ENCODE measurements around the gene KLHL29.

Gene KLHL29

DNA sequence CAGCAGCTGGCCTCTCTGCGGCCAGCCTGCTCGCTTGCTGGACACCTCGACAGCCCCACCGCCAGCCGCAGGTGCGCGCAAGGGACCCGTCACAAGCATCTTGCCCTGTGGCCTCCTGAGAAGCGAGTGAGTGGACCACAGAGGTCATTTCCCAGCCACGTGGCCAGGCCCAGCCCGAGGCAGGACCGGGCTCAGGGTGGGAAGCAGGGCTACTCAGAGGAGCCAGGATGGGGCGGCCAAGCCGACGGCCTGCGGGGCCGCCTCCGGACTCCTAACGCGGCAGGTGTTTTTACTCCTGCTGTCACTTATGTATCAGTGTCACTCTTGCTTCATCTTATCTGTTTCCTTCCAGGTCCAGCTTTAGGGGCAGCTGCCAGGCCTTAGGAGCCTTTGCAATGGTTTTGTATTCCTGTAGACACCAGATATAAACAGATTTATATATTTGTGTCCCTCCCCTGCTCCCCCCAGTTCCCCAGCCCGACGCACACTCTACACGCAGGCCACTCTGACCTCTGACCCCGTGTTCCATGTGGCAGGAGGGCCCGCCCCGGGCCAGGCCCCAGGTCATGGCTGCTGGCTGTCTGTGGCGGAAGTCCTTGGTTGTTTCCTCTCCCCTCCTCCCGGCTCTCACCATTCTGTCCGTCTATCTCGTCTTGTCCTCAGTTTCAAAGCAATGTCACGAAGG is 305.6 kb downstream of the KLHL29 start:
- no peak for DNase-seq

DNA sequence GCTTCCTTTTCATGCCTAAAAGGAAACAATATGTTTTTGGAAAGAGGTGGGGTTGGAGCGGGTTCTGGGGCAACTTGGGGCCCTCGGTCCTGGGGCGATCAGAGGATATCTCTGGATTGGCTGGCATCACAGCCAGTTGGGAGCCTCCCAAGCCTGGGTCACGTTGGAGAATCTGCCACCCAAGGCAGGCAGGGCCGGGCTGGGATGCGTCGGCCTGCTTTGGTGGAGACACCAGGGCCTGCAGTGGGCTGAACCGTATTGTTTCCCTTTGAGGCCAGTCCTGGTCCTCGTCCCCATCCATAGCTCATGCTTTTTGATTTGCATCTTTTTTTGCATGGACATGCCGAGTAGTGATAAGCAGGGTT is 306.1 kb downstream of the KLHL29 start:
- no peak for DNase-seq

DNA sequence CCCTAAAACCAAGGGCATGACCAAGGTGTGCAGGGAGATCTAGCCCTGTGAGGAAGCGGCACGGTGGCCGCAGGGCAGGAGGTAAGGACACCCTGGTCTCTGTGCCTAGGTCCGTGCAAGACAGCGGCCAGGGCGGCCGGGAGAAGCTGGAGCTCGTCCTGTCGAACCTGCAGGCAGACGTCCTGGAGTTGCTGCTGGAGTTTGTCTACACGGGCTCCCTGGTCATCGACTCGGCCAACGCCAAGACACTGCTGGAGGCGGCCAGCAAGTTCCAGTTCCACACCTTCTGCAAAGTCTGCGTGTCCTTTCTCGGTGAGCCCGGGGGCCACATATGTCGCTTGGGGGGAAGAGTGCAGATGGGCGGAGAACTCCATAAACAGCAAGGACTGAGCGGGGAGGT is 306.6 kb downstream of the KLHL29 start:
- DNase-seq, result no peak

DNA sequence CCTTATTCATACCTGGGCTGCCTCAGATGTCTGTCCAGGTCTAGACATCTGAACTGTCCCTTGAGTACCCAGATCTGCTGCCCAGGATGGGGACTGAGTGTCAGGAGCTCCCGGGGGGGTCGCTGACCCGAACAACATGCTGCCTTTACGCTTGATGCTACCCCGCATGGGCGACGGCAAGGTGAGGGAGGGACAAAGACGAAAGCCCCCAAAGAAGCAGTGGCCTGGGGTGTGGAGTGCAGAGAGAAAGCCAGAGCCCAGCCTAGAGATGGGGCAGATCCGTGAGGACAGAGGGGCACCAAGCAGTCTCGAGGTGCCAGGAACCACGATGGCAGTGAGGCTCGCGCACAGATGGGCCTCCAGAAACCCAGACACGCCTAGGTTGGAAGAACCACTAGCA is 307.3 kb downstream of the KLHL29 start:
- no peak for DNase-seq

DNA sequence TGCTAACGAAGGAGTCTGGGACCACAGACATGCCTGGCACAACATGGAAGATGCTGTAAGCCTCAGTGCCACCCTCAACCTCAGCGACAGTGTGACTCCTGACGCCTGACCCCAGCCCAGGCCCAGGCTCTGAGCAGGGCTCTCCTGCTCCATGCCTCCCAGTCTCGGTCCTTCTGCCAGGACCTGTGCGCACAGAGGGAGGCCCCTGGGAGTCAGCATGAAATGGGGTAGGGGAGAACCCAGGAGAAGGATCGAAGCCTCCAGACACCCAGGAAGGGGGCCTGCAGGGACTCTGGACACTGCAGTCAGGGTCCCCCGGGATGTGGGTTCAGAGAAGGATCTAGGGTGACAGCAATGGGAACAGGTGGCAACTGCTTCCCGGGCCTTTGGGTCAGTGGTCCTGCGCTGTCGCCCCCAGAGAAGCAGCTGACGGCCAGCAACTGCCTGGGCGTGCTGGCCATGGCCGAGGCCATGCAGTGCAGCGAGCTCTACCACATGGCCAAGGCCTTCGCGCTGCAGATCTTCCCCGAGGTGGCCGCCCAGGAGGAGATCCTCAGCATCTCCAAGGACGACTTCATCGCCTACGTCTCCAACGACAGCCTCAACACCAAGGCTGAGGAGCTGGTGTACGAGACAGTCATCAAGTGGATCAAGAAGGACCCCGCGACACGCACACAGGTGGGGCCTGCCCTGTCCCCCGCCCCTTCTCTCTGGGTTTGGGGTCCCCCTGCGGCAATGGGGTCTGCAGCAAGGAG is 308.0 kb downstream of the KLHL29 start:
- no peak for DNase-seq

DNA sequence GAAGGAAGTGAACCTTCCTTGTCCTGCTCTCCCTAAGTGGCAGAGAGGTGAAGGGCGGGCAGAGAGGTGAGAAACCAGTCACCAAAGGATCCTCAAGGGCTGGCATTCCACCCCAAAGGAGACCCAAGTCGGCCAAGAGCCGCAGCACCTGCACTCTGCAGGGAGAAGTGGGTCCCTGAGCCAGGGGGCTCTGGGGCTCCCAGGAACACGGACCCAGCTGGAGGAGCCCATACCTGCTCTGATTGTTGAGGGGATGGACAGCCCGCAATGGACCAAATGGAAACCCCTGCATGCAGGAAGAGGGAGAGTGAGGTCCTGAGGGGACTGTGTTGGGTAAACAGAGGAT is 308.6 kb downstream of the KLHL29 start:
- no peak for DNase-seq

DNA sequence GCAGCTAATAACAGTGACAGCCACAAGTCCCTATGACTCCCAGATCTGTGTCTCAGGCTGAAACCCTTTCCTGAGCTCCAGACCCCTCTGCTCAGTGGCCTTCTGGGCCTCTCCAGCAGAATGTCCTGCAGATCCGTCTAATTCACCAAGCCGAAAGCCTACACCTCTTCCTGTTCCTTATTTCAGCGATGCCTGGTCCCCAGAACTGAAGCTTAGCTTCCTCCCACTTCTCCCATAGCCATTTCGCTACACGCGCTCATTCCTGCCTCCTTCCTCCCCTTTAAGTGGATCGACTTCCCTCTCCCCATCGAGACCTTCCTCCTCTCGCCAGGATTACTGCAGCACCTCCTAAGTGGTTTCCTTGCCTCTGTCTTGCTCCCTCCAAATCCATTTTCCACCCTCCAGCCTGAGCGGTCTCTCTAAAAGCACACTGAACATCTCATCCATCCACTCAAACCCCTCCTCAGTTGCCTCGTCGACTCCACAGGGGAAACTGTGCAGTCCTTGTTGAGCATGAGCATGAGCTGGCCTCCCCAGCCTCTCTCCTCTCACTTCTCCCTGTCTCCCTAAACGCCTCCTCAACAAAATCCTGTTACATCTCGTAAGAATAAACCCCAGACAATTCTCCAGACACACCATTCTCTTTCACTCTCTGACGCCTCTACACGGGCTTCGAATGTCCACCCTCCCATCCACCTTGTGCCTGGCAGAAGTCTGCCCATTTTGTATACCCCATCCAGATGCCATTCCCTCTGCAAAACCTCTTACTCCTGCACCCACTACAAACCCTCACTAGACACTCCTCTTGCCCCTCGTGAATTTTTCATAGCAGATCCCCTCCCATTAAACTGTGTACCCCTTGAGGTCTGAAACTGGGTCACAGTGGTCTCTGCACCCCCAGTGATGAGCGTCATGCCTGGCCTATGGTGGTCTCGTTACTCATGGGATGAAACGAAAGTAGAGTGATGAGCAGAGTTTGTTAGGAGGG is 309.4 kb downstream of the KLHL29 start:
- no peak for DNase-seq

DNA sequence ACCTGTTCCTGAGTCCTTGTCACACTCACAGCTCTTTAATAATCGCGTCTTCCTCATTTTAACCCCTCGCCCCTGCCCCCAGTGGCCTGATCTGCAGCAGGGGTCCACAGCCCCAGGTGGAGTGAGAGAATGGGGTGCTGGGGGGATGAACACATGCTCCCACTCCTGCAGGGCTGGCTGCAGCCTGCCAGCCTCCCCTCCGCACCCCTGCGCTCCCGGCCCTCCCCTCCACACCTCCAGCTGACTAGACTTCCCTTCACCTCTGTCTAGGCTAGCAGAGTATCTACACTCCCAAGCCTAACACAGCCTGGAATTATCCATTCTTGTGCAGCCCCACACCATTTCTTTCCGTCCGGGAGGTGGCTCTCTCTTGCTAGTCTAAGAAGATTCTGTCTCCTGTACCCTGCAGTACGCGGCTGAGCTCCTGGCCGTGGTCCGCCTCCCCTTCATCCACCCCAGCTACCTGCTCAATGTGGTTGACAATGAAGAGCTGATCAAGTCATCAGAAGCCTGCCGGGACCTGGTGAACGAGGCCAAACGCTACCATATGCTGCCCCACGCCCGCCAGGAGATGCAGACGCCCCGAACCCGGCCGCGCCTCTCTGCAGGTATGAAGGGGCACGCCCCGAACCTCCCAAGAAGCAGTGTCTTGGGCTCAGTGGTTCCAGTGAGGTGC is 310.4 kb downstream of the KLHL29 start:
- DNase-seq, result no peak

DNA sequence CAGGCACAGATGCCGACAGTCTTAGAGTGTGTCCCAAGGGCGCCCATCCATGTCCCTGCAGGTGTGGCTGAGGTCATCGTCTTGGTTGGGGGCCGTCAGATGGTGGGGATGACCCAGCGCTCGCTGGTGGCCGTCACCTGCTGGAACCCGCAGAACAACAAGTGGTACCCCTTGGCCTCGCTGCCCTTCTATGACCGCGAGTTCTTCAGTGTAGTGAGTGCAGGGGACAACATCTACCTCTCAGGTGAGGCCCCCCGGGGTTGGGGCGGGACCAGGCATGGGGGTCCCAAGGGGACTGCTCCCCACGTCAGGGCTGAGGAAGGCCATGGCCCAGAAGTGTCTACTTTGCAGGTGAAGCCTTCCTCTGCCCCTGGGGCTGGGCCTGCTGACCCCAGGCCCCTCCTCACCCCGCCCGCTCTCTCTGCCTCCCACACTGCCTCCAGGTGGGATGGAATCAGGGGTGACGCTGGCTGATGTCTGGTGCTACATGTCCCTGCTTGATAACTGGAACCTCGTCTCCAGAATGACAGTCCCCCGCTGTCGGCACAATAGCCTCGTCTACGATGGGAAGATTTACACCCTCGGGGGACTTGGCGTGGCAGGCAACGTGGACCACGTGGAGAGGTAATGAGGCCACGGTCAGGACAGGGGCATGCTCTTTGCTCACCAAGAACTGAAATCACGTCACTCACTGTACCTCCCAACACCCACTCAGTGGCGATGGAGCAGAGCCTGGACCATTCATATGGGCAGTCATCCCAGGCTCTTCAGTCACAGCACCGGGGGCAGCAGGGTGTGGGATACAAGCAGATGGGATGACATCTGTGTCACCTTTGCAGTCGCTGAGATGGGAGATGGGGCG is 311.1 kb downstream of the KLHL29 start:
- no peak for DNase-seq

DNA sequence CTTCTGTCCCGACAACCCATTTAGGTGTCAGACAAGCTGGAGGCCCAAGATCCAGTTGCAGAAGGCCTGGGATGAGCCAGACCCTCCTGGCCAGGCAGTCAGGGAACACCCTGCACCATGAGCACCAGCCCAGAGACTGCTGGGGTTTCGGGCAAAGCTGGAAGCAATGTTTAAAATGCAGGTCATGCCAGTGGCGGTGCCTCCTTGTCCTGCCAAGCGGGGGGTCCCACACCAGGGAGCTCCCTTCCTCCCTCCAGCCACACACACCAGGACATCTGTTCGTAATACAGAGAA is 311.7 kb downstream of the KLHL29 start:
- no peak for DNase-seq

DNA sequence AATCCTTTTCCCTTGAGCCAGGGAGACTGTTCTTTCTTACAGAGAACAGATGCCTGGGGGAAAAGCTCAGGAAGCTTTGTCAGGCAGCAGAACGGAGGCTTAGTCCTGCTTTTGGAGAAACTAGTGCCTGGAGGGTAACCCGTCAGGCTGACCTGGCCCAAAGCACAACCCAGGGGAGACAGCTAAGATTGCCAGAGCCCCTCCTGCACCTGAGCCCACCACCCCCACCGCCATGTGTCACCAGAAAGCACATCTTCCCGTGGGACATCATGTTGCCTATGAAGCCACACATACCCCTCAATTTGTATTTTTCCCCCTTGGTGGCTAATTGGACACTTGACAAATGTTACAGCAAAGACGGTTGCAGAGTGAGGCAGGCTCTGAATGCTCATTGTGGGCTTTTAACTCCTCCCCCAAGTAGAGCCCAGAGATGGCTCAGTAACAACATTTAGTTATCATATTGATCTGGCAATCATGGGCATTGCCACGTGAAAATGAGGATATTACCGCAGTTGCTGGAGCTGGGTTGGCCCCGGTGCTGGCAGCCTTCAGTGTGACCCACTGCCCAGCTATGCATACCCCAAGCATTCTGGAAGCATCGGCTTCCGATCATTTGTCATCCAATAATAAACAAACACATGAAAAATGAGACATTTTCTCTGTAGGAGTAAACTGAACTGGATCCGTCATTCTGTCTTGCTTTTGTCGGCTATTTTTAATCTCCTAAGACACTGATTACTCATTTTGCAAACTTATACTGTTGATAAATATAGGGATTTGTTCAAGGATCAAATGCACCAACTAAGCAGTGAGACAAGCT is 312.5 kb downstream of the KLHL29 start:
- DNase-seq, result no peak

DNA sequence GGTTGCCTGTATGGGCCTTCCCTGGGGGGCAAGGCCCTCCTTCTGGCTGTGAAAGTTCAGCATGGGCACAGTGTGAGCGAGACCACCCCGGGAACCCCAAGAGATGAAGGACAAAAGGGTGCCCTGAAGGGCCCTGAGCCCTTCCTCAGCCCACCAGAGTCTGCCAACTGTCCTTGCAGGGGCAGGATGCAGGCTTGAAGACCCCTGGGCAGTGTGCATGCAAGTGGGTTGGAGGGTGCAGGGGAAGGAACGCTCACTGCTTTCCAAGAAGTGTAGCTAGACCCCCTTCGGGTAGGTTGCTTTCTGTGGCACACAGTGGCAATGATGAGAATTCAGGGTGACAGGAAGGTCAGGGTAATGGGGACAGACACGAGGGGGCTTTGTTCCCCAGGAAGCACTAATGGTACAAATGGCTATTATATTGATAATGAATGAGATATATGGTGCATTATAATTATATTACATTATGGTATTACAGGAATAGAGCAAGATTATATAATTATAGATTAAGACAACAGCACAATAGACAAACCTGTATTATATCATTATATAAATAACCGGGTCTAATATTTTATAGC is 313.2 kb downstream of the KLHL29 start:
- no peak for DNase-seq

DNA sequence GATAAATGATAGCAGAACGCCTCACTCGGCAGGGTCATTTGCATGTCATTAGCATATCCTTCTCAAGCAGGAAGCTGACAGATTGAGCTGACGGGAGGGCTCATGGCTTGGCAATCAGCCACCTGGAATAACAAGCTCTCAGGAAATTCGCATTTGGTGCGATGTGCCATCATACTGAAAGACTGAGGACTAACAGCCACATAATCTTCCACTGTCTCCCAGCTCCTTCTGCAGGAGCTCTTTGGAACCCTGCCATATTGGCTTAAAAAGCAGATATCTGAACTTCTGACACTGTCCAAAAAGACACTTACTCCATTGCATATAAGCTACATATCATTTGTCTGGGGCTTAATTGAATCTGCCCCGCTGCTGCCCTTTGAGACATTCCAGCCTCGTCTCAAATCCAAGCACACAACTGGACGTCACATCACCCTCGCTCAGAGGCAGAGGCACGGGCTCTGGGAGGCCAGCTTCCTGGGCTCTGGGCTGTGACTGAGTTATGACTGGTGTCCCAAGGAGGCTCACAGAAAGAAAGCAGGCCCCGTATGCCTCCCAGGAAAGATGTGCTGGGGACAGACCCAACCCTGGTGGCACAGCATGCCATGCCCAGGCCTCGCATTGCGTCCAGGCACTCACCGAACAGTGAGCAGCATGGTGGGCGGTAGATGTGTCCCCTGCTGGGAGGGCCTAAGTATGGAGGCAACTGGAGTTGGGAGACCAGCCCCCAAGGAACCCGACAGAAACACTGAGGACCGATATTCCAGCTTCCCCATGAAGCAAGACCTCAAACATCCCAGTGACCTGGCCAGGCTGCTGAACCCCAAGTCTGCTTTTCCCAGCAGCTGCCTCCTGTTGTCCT is 314.0 kb downstream of the KLHL29 start:
- DNase-seq, result no peak

DNA sequence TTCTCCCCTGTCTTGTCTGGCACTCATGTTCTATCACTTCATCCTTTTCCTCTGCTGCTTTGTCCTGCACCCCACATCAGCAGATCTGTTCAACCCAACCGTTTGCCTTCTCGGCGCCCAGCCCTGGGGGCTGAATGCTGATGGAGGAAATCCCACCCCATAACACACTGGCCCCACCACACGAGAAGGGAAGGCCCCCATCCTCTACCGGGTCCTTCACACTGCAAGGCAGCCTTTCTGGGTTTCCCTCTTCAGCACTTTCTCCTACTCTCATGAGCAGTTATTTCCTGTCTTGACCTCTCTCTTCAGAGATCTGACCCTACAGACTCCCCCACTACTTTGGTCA is 314.6 kb downstream of the KLHL29 start:
- no peak for DNase-seq

DNA sequence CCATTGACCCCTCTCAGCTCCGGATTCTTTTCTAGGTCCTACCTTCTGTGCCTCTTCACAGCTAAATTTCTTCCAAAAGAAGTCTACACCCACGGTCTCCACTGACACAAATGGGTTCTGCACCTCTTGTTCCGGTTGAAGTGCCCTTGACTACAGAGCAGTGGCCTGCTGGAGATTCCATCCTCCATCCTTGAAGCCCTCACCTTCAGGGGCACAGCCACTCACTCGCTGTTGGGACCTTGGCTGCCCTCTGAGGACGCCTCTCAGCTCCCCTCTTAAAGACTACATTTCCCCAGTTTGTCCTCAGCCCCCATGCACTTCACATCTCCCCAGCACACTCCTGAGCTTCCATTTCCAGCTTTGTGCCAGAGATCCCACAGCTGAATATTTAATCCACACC is 315.6 kb downstream of the KLHL29 start:
- DNase-seq, result no peak

DNA sequence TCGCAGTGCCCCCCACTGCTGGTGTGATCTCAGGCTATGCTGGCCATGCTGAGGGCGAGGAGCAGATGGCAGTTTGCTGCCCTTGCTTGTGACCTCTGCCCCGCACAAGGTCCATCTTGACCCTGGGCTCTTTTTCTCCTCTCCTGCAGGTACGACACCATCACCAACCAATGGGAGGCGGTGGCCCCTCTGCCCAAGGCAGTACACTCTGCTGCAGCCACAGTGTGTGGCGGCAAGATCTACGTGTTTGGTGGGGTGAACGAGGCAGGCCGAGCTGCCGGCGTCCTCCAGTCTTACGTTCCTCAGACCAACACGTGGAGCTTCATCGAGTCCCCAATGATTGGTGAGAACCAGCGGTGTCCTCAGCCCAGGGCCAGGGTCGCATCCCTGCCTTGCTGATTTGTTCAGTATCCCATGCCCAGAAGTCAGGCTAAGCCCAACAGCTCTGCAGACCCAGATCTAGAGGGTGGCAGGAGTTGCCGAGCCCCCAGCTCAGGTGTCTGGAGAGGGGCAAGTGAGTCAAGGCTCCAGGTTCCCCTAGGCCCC is 318.1 kb downstream of the KLHL29 start:
- no peak for DNase-seq

DNA sequence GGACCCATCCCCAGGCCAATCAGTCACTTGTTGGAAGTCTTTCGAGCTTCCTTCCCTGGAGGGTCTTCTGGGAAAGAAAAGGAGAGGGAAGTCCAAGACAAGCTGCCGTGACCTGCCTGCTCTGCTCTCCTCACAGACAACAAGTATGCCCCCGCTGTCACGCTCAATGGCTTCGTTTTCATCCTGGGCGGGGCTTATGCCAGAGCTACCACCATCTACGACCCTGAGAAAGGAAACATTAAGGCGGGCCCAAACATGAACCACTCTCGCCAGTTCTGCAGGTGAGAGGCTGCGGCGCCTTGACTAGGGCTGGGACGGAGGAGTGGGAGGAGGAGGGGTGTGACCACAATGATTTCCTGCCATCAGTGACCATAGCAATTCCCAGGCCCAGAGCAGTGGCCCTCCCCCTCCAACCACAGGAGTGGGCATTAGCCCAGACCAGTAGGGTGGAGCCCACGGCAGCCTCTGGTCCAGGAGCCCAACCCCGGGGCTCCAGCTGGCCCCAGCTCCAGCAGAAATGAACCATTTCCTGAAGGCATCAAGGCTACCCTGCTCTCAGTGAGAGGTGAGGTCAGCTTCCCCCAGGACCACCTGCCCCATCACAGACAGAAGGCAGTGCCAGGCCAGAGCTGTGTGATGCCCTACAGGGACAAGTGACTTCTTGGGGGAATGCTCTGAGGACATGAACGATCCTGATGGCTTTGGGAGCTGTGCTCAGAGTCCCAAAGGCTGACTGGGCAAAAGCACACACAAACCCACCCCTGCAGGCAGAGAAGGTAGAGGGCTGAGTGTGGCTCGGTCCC is 318.8 kb downstream of the KLHL29 start:
- DNase-seq, result no peak

DNA sequence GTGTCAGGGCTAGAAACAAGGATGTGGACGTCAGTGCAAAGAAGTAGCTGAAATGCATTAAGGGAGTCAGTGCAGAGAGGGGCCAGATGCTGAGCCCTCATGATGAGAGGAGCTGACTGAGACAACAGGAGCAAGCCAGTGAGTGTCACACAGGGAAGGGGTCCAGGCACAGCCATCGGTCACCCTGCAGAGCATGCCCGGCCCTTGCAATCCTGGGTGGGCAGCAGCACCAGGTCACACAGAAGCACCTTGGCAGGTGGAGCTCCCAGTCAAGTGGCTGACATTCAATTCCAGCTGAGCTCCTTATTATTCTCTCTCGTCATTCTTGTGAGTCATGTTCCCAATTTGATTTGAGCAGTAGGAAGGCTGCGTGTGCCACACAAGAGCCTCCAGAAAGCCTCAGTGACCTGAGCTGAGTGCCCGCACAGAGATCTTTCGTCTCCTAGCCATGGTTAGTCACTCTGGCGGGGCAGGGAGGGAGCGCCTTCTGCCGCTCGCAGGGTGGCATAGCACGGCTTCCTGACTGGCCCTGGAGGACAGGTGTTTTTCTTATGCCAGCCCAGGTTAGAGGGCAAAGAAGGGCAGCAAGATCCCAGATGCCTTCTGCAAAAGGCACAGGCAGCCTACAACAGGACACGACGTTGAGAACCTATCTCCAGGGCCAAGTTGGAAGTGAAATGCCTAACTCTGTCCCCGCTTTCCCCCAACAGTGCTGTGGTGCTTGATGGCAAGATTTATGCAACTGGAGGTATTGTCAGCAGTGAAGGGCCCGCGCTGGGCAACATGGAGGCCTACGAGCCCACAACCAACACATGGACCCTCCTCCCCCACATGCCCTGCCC is 321.0 kb downstream of the KLHL29 start:
- no peak for DNase-seq
